ENCODE results near the gene TMEM168.
"Not testable (repeated sequence)": the region's sequence is repeated elsewhere in the genome, so short reads cannot be mapped to it uniquely, and the experiment has no call there.

TMEM168 gene, protein sequence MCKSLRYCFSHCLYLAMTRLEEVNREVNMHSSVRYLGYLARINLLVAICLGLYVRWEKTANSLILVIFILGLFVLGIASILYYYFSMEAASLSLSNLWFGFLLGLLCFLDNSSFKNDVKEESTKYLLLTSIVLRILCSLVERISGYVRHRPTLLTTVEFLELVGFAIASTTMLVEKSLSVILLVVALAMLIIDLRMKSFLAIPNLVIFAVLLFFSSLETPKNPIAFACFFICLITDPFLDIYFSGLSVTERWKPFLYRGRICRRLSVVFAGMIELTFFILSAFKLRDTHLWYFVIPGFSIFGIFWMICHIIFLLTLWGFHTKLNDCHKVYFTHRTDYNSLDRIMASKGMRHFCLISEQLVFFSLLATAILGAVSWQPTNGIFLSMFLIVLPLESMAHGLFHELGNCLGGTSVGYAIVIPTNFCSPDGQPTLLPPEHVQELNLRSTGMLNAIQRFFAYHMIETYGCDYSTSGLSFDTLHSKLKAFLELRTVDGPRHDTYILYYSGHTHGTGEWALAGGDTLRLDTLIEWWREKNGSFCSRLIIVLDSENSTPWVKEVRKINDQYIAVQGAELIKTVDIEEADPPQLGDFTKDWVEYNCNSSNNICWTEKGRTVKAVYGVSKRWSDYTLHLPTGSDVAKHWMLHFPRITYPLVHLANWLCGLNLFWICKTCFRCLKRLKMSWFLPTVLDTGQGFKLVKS
- long read RNA-seq, full-length matches to known transcripts: 62 of 95 reads
- long read RNA-seq, partial matches to known transcripts: 0 of 95 reads
- long read RNA-seq, other reads (novel, unspliced or antisense): 33 of 95 reads

DNA sequence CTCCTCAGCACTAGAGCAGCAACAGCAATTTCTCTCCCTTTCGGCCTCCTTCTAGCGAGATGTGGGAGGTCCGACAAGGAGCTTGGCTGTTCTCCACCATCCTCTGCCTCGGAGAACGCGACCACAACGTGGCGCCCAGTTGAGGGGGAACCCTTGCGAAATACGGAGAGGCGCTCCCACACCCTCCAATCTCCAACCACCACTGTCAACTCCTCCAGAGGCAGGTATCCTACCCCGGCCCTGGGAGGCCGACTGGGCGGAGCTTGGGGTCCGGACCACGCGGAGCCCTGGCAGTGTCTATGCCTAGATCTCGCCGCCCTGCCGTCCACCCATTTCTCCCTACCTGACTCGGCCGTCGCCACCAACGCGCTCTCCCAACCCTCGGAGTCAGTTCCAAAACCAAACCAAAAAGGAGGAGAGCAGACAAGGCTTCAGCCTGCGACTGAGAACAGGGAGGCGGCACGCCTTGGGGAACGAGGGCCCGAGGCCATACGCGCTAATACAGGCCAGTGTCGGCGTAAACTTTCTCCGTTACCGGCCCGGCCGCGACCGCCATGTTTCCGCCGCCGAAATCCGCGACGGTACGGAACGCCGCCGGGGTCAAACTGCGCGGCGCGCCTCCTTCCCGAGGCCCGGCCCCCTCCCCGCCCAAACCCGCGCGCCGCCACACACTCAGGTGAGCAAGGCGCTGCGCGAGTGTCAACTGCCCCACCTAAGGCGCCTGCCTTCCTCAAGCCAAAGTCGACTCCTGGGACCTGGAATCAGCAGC, at the start of gene TMEM168:
TSS of gene TMEM168 (minus strand) at position 577 of the 769 bp plus-strand sequence. CDS start 5,568 bp downstream, outside the sequence.
- TF ChIP-seq GABPA (IDR thresholded peaks at IDR 0.05; ENCODE audit: low read depth): no peak
- TF ChIP-seq, protein P1, sequence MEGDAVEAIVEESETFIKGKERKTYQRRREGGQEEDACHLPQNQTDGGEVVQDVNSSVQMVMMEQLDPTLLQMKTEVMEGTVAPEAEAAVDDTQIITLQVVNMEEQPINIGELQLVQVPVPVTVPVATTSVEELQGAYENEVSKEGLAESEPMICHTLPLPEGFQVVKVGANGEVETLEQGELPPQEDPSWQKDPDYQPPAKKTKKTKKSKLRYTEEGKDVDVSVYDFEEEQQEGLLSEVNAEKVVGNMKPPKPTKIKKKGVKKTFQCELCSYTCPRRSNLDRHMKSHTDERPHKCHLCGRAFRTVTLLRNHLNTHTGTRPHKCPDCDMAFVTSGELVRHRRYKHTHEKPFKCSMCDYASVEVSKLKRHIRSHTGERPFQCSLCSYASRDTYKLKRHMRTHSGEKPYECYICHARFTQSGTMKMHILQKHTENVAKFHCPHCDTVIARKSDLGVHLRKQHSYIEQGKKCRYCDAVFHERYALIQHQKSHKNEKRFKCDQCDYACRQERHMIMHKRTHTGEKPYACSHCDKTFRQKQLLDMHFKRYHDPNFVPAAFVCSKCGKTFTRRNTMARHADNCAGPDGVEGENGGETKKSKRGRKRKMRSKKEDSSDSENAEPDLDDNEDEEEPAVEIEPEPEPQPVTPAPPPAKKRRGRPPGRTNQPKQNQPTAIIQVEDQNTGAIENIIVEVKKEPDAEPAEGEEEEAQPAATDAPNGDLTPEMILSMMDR (IDR thresholded peaks at IDR 0.05; ENCODE audit: insufficient read depth, low read length): no peak
- peak; percentile 93 for TF ChIP-seq POLR2AphosphoS5 (IDR thresholded peaks at IDR 0.05; ENCODE audit: low read depth)
- TF ChIP-seq, protein P2, sequence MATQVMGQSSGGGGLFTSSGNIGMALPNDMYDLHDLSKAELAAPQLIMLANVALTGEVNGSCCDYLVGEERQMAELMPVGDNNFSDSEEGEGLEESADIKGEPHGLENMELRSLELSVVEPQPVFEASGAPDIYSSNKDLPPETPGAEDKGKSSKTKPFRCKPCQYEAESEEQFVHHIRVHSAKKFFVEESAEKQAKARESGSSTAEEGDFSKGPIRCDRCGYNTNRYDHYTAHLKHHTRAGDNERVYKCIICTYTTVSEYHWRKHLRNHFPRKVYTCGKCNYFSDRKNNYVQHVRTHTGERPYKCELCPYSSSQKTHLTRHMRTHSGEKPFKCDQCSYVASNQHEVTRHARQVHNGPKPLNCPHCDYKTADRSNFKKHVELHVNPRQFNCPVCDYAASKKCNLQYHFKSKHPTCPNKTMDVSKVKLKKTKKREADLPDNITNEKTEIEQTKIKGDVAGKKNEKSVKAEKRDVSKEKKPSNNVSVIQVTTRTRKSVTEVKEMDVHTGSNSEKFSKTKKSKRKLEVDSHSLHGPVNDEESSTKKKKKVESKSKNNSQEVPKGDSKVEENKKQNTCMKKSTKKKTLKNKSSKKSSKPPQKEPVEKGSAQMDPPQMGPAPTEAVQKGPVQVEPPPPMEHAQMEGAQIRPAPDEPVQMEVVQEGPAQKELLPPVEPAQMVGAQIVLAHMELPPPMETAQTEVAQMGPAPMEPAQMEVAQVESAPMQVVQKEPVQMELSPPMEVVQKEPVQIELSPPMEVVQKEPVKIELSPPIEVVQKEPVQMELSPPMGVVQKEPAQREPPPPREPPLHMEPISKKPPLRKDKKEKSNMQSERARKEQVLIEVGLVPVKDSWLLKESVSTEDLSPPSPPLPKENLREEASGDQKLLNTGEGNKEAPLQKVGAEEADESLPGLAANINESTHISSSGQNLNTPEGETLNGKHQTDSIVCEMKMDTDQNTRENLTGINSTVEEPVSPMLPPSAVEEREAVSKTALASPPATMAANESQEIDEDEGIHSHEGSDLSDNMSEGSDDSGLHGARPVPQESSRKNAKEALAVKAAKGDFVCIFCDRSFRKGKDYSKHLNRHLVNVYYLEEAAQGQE (IDR thresholded peaks at IDR 0.05; ENCODE audit: insufficient replicate concordance, low read depth): peak; percentile 74
- TF ChIP-seq SPI1 (IDR thresholded peaks at IDR 0.05; ENCODE audit: borderline replicate concordance, low read depth): no peak
- peak; percentile 58 to 83 for DNase-seq (ENCODE audit: low read depth in 1 of 2, low spot score in 1 of 2)
- Histone ChIP-seq H3K4me3 (replicated peaks; ENCODE audit: insufficient read depth, low read length) (peak within 1 kb of the TSS; percentile 82), H3K27ac (replicated peaks) (peak within 1 kb of the TSS; percentile 96), H3K27me3 (ENCODE audit: insufficient read depth, poor library complexity, severe bottlenecking) (no peaks in the 10 kb centered on the region)

DNA sequence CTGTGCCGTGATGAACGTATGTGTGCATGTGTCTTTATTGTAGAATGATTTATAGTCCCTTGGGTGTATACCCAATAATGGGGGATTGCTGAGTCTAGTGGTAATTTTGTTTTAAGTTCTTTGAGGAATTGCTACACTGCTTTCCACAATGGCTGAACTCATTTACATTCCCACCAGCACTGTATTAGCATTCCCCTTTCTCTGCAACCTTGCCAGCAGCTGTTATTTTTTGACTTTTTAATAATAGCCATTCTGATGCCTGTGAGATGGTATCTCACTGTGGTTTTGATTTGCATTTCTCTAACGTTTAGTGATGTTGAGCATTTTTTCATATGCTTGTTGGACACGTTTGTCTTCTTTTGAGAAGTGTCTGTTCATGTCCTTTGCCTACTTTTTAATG, 45.7 kb upstream of the TMEM168 start:
- H3K4me3 ChIP-seq (replicated peaks; ENCODE audit: insufficient read depth, low read length); H3K27ac ChIP-seq (replicated peaks); DNase-seq (ENCODE audit: low read depth in 1 of 2, low spot score in 1 of 2); H3K27me3 ChIP-seq (ENCODE audit: insufficient read depth, poor library complexity, severe bottlenecking): not testable (repeated sequence)

DNA sequence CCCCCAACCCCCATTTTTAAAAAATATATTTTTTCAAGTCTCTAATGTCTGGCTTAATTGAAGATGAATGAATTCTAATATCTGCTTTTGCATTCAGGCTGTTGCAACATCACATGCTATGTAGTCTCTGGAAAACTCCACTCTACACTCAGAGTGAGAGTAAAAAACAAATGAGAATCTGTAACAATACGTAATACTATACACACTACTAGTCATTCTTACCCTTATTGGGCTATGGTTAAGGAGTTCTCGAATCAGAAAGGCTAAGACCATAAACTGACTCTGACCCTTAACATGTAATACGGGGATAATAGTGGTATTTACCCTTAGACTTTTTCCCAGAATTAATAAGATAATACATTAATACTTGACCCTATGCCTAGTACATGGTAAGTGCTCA, 42.9 kb upstream of the TMEM168 start:
- no peak overlapping the region for H3K4me3 ChIP-seq (replicated peaks; ENCODE audit: insufficient read depth, low read length)
- TF ChIP-seq GABPA (IDR thresholded peaks at IDR 0.05; ENCODE audit: low read depth) (no peak), POLR2AphosphoS5 (IDR thresholded peaks at IDR 0.05; ENCODE audit: low read depth) (no peak), SPI1 (IDR thresholded peaks at IDR 0.05; ENCODE audit: borderline replicate concordance, low read depth) (no peak)
- TF ChIP-seq, protein P2 (IDR thresholded peaks at IDR 0.05; ENCODE audit: insufficient replicate concordance, low read depth): no peak
- TF ChIP-seq, protein P1 (IDR thresholded peaks at IDR 0.05; ENCODE audit: insufficient read depth, low read length): no peak
- H3K27ac ChIP-seq (replicated peaks): no peak overlapping the region
- no peaks in the 10 kb centered on the region for H3K27me3 ChIP-seq (ENCODE audit: insufficient read depth, poor library complexity, severe bottlenecking)
- no peak for DNase-seq (ENCODE audit: low read depth in 1 of 2, low spot score in 1 of 2)
